GM12801 (cell line): Measurements from ENCODE around the gene RFC5.

ENCODE experiments used
- TF ChIP-seq, protein P1 (sequence below): IDR thresholded peaks from one replicate; pipeline ENCODE4 v1.5.1; 2011; ENCODE audit warnings: control low read depth; ENCODE audit not compliant: insufficient read length; ENCODE audit errors: extremely low read depth

RFC5 gene

DNA sequence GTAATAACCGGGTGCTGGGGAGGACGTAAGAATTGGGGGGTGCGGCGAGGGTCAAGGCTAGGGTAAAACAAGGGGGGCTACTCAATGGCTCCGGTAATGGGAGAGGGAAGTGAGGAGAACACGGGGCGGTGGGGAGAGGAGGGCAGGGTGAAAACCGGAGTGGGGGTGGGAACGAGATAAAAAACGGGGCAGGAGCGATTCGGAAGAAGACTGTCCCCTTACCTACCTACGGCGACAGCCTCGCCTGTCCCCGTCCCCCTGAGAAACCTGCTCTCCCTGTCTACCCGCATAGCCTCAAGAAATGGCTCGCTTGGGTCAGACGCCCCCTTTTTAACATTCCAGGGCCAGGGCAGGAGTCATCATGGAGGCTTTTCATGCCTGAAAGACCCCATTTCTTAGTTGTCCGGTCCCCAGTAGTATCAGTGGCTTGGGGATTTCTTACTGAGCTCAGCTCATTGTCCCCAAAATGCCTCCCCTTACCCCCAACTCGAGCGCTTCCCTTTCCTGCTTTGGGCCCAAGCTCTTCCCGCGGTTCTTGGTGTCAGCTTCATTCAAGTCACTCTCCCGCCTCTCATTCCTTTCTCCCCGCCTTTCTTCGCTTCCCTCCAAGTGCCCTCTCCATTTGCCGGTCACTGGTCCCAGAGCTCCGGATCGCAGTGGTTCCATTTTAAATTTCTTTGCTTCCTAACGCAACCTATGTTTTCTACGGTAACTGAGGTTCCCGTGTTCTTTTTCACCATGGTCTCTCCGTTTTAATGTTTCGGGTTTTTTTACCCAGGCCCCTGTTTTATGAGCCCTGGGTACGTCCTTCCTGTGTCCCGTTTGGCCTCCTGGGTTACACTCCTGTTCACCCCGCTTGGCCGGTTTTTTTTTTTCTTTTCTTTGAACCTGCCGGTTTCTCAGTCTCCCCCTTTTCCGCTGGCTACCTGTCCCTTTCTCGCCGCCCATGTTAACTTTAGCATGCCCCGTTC is 45.7 kb downstream of the RFC5 start:
- TF ChIP-seq, protein P1, sequence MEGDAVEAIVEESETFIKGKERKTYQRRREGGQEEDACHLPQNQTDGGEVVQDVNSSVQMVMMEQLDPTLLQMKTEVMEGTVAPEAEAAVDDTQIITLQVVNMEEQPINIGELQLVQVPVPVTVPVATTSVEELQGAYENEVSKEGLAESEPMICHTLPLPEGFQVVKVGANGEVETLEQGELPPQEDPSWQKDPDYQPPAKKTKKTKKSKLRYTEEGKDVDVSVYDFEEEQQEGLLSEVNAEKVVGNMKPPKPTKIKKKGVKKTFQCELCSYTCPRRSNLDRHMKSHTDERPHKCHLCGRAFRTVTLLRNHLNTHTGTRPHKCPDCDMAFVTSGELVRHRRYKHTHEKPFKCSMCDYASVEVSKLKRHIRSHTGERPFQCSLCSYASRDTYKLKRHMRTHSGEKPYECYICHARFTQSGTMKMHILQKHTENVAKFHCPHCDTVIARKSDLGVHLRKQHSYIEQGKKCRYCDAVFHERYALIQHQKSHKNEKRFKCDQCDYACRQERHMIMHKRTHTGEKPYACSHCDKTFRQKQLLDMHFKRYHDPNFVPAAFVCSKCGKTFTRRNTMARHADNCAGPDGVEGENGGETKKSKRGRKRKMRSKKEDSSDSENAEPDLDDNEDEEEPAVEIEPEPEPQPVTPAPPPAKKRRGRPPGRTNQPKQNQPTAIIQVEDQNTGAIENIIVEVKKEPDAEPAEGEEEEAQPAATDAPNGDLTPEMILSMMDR, result no peak

GRCh38 chr12:118063576-118064391 is 47.3 kb downstream of the RFC5 start:
- TF ChIP-seq, protein P1, result no peak

GRCh38 chr12:118064608-118065007 is 48.1 kb downstream of the RFC5 start:
- TF ChIP-seq, protein P1, result no peak

- TF ChIP-seq, protein P1, result no peak
Measured at GRCh38 chr12:118065380-118065779, 48.9 kb downstream of the RFC5 start.

GRCh38 chr12:118068445-118068844 is 51.9 kb downstream of the RFC5 start:
- TF ChIP-seq, protein P1, result no peak

DNA sequence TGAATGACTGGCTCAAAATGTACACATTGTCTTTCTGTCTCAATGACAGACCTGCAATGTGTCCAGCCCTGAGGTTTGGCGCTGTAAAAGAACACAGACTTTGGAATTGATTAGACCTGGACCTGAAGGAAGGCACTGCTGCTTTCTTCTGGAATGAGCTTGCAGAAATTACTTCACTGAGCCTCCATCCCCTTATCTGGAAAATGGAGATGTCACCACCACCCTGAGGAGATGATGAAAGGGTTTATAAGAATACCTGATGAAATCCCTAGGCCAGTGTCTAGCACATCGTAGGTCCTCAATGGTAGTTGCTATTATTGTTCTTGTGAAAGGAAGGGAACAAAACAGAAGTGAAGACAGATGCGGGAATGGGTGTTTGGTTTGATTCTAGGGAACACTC is 54.1 kb downstream of the RFC5 start:
- TF ChIP-seq, protein P1, result no peak

DNA sequence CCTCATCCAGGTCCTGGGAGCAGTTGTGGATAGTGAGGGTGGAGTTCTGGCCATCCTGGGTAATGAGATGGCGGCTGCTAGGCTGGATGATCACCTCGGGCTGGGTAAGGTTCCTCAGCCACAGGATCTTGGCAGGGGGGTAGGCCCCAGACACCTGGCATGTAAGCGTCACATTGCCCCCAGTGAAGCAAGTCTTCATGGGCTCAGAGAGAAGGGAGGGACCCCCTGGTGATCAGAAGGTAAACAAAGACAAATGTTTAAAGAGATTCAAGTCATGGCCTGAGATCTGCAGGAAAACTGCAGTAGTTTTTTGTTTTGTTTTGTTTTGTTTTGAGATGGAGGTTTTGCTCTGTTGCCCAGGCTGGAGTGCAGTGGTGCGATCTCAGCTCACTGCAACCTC is 57.3 kb downstream of the RFC5 start:
- TF ChIP-seq, protein P1, result no peak
